ENCODE results near the gene TOPBP1.
"Not testable (repeated sequence)": the region's sequence is repeated elsewhere in the genome, so short reads cannot be mapped to it uniquely, and the experiment has no call there.

TOPBP1 gene

GRCh38 chr3:133667118-133667517 is 5.4 kb upstream of the TOPBP1 start:
- Histone ChIP-seq H3K9me3 (ENCODE audit: insufficient read depth, low read length, severe bottlenecking) (no peaks in the 10 kb centered on the region), H3K36me3 (ENCODE audit: insufficient read depth, low read length) (no peaks in the 10 kb centered on the region), H3K4me2 (ENCODE audit: insufficient read depth, low read length) (no peak overlapping the region), H3K27me3 (ENCODE audit: insufficient read depth, low read length, poor library complexity) (peaks cover under 1% of the 10 kb centered on the region), H3K4me3 (ENCODE audit: low read depth in 1 of 2, low read length in 2 of 2) (no peak overlapping the region), H2AFZ (ENCODE audit: low read depth, low read length) (no peak overlapping the region), H3K4me1 (ENCODE audit: insufficient read depth, low read length) (peaks cover 19% of the 10 kb centered on the region), H3K79me2 (ENCODE audit: insufficient read depth, low read length) (peaks cover 14% of the 10 kb centered on the region), H4K20me1 (ENCODE audit: insufficient read depth, low read length) (no peaks in the 10 kb centered on the region), H3K27ac (ENCODE audit: low read length) (no peak overlapping the region), H3K9ac (ENCODE audit: low read depth, low read length) (no peak overlapping the region)
- ATAC-seq (ENCODE audit: insufficient read depth, low read depth) (no peak), DNase-seq (no peak)
- TF ChIP-seq CTCF (IDR thresholded peaks at IDR 0.05; ENCODE audit: borderline replicate concordance, extremely low read depth, low read length, poor library complexity, severe bottlenecking) (no peak), EZH2 (IDR thresholded peaks at IDR 0.05; ENCODE audit: borderline replicate concordance, low read depth, low read length, severe bottlenecking) (no peak)

- H3K9ac ChIP-seq (ENCODE audit: low read depth, low read length); H3K4me2 ChIP-seq (ENCODE audit: insufficient read depth, low read length); ATAC-seq (ENCODE audit: insufficient read depth, low read depth); H4K20me1 ChIP-seq (ENCODE audit: insufficient read depth, low read length); H3K4me3 ChIP-seq (ENCODE audit: low read depth in 1 of 2, low read length in 2 of 2); H2AFZ ChIP-seq (ENCODE audit: low read depth, low read length); H3K27ac ChIP-seq (ENCODE audit: low read length); H3K36me3 ChIP-seq (ENCODE audit: insufficient read depth, low read length); H3K9me3 ChIP-seq (ENCODE audit: insufficient read depth, low read length, severe bottlenecking); DNase-seq; H3K27me3 ChIP-seq (ENCODE audit: insufficient read depth, low read length, poor library complexity): not testable (repeated sequence)
- peaks cover 25% of the 10 kb centered on the region for H3K4me1 ChIP-seq (ENCODE audit: insufficient read depth, low read length)
- H3K79me2 ChIP-seq (ENCODE audit: insufficient read depth, low read length) = peaks cover 33% of the 10 kb centered on the region
Observed at GRCh38 chr3:133665188-133665587, 3.4 kb upstream of the TOPBP1 start.

GRCh38 chr3:133663569-133664313 is 2.0 kb upstream of the TOPBP1 start:
- DNase-seq = peak; percentile 48
- Histone ChIP-seq H3K9ac (ENCODE audit: low read depth, low read length) (no peak overlapping the region), H3K27me3 (ENCODE audit: insufficient read depth, low read length, poor library complexity) (no peaks in the 10 kb centered on the region), H3K9me3 (ENCODE audit: insufficient read depth, low read length, severe bottlenecking) (no peaks in the 10 kb centered on the region), H3K36me3 (ENCODE audit: insufficient read depth, low read length) (peaks cover 21% of the 10 kb centered on the region), H3K27ac (ENCODE audit: low read length) (no peak overlapping the region), H3K79me2 (ENCODE audit: insufficient read depth, low read length) (peaks cover 48% of the 10 kb centered on the region), H3K4me1 (ENCODE audit: insufficient read depth, low read length) (peaks cover 38% of the 10 kb centered on the region), H3K4me3 (ENCODE audit: low read depth in 1 of 2, low read length in 2 of 2) (0 out of 4 replicates have a peak overlapping the region, but pooled peaks of 1 of the 2 experiments have one; percentile 18), H4K20me1 (ENCODE audit: insufficient read depth, low read length) (peaks cover 11% of the 10 kb centered on the region; the same call in 1 of the 2 replicates), H3K4me2 (ENCODE audit: insufficient read depth, low read length) (peak overlapping the region; percentile 48; the same call in 1 of the 2 replicates), H2AFZ (ENCODE audit: low read depth, low read length) (0 out of 2 replicates have a peak overlapping the region, but pooled peaks have one; percentile 26)
- no peak for TF ChIP-seq EZH2 (IDR thresholded peaks at IDR 0.05; ENCODE audit: borderline replicate concordance, low read depth, low read length, severe bottlenecking)
- TF ChIP-seq CTCF (IDR thresholded peaks at IDR 0.05; ENCODE audit: borderline replicate concordance, extremely low read depth, low read length, poor library complexity, severe bottlenecking) = peak; percentile 79
- peak; percentile 68 for ATAC-seq (ENCODE audit: insufficient read depth, low read depth)

GRCh38 chr3:133662278-133662651 is 524 bp upstream of the TOPBP1 start:
- peak overlapping the region; percentile 86 to 92 for H3K4me3 ChIP-seq (ENCODE audit: low read depth in 1 of 2, low read length in 2 of 2)
- peaks cover 14% of the 10 kb centered on the region; the same call in 1 of the 2 replicates for H4K20me1 ChIP-seq (ENCODE audit: insufficient read depth, low read length)
- peaks cover 36% of the 10 kb centered on the region for H3K36me3 ChIP-seq (ENCODE audit: insufficient read depth, low read length)
- peak overlapping the region; percentile 68 for H2AFZ ChIP-seq (ENCODE audit: low read depth, low read length)
- peaks cover 62% of the 10 kb centered on the region for H3K79me2 ChIP-seq (ENCODE audit: insufficient read depth, low read length)
- H3K9me3 ChIP-seq (ENCODE audit: insufficient read depth, low read length, severe bottlenecking) = no peaks in the 10 kb centered on the region
- ATAC-seq (ENCODE audit: insufficient read depth, low read depth) (peak; percentile 44), DNase-seq (peak; percentile 34)
- peak overlapping the region; percentile 97 for H3K27ac ChIP-seq (ENCODE audit: low read length)
- peak overlapping the region; percentile 93 for H3K9ac ChIP-seq (ENCODE audit: low read depth, low read length)
- no peaks in the 10 kb centered on the region for H3K27me3 ChIP-seq (ENCODE audit: insufficient read depth, low read length, poor library complexity)
- TF ChIP-seq CTCF (IDR thresholded peaks at IDR 0.05; ENCODE audit: borderline replicate concordance, extremely low read depth, low read length, poor library complexity, severe bottlenecking) (peak; percentile 39), EZH2 (IDR thresholded peaks at IDR 0.05; ENCODE audit: borderline replicate concordance, low read depth, low read length, severe bottlenecking) (no peak)
- H3K4me2 ChIP-seq (ENCODE audit: insufficient read depth, low read length) = peak overlapping the region; percentile 90
- peaks cover 43% of the 10 kb centered on the region for H3K4me1 ChIP-seq (ENCODE audit: insufficient read depth, low read length)

Data from DND-41 (cell line).